PC-3 (cell line): ENCODE data around the gene AGRN. TPM values are rescaled to one million over a fixed set of nuclear protein-coding genes. Genes with fewer than 3 reads are reported as not detected.

ENCODE experiments used
- ATAC-seq: fragments of 200-7000 bp; cut with Tn5 transposase; 2 replicates; pipeline ENCODE4 v1.9.1; 2020; ENCODE audit warnings: mild to moderate bottlenecking, moderate library complexity
- BruUV-seq: library from RNA; stranded (reverse); fragments of 400-500 nt; replicated peaks from 2 replicates; lab custom pipeline; 2021; lab: Mats Ljungman, UMichigan
- CTCF ChIA-PET: fragments of 300-600 bp; sonication (Branson Sonifier 250); formaldehyde crosslinking; loops from one replicate; lab custom pipeline; 2022; ENCODE audit warnings: antibody characterized with exemption; lab: Charles Lee
- POLR2A ChIA-PET: fragments of 300-600 bp; sonication (Branson Sonifier 250); formaldehyde crosslinking; loops from one replicate; lab custom pipeline; 2022; ENCODE audit warnings: antibody characterized with exemption; ENCODE audit not compliant: unreplicated experiment; lab: Charles Lee
- DNase-seq: peaks from one replicate; pipeline ENCODE4 v3.0.0-alpha.2; 2015
- H2AFZ ChIP-seq: fragments of 300-600 bp; sonication (generic); 2 replicates; pipeline ENCODE4 v1.6.0; 2016; ENCODE audit warnings: antibody characterized with exemption, low read length
- H3F3A ChIP-seq: fragments of 300-600 bp; sonication (generic); one replicate; pipeline ENCODE4 v1.6.0; 2017; ENCODE audit warnings: antibody characterized with exemption, low read length, control low read depth, mild to moderate bottlenecking; ENCODE audit not compliant: unreplicated experiment
- H3K27ac ChIP-seq: fragments of 300-600 bp; sonication (generic); 2 replicates; pipeline ENCODE4 v1.5.1; 2016; ENCODE audit warnings: mild to moderate bottlenecking, low read length
- H3K27me3 ChIP-seq: fragments of 300-600 bp; sonication (generic); 2 replicates; pipeline ENCODE4 v1.6.1; 2016; ENCODE audit warnings: low read length, mixed read lengths
- H3K36me3 ChIP-seq: fragments of 300-600 bp; sonication (generic); 2 replicates; pipeline ENCODE4 v1.6.1; 2016; ENCODE audit warnings: low read depth, mixed run types, low read length, mixed read lengths
- H3K4me1 ChIP-seq: fragments of 300-600 bp; sonication (generic); 2 replicates; pipeline ENCODE4 v1.5.1; 2016; ENCODE audit warnings: low read length; ENCODE audit not compliant: insufficient read depth
- H3K4me2 ChIP-seq: fragments of 300-600 bp; sonication (generic); 2 replicates; pipeline ENCODE4 v1.6.0; 2016; ENCODE audit warnings: low read length
- H3K4me3 ChIP-seq: fragments of 300-600 bp; sonication (generic); 2 replicates; pipeline ENCODE4 v1.5.1; 2016; ENCODE audit warnings: mild to moderate bottlenecking, low read length, mixed read lengths
- H3K79me2 ChIP-seq: fragments of 300-600 bp; sonication (generic); 2 replicates; pipeline ENCODE4 v1.6.1; 2017; ENCODE audit warnings: low read length, mixed read lengths
- H3K9ac ChIP-seq: fragments of 300-600 bp; sonication (generic); 2 replicates; pipeline ENCODE4 v1.6.0; 2016; ENCODE audit warnings: mild to moderate bottlenecking, low read length
- H3K9me2 ChIP-seq: fragments of 300-600 bp; sonication (generic); replicated peaks from 2 replicates; pipeline ENCODE4 v1.6.1; 2016; ENCODE audit warnings: mixed run types, low read length, mixed read lengths
- H3K9me3 ChIP-seq: fragments of 300-600 bp; sonication (generic); 2 replicates; pipeline ENCODE4 v1.6.1; 2016; ENCODE audit warnings: low read length, mixed read lengths
- H4K20me1 ChIP-seq: fragments of 300-600 bp; sonication (generic); 2 replicates; pipeline ENCODE4 v1.6.1; 2016; ENCODE audit warnings: low read length, mixed read lengths
- EZH2 ChIP-seq: fragments of 300-600 bp; sonication (generic); IDR thresholded peaks from one replicate; pipeline ENCODE4 v1.6.1; 2017; ENCODE audit warnings: antibody characterized with exemption, mild to moderate bottlenecking, low read length; ENCODE audit not compliant: unreplicated experiment
- EZH2phosphoT487 ChIP-seq: fragments of 300-600 bp; sonication (generic); IDR thresholded peaks from 2 replicates; pipeline ENCODE4 v1.6.1; 2018; ENCODE audit warnings: mild to moderate bottlenecking, antibody characterized with exemption, low read length, borderline replicate concordance
- intact Hi-C: fragments of 100-400 bp; cut with micrococcal nuclease; formaldehyde crosslinking; loops from 2 replicates; pipeline ENCODE4 v1.9.0; 2023
- total RNA-seq: library from RNA; depleted of rRNA; stranded (reverse); fragments of >200 nt; gene quantifications from 2 replicates; pipeline ENCODE4 v1.2.3, GENCODE V29; 2014
- TF ChIP-seq, protein P1 (sequence below): fragments of 300-600 bp; sonication (generic); conservative IDR thresholded peaks from 2 replicates; pipeline ENCODE4 v1.5.1; 2017; ENCODE audit warnings: antibody characterized with exemption, low read depth, mild to moderate bottlenecking, low read length

AGRN gene
- total RNA-seq, 1 experiment from 2014 or later, result 273 TPM

DNA sequence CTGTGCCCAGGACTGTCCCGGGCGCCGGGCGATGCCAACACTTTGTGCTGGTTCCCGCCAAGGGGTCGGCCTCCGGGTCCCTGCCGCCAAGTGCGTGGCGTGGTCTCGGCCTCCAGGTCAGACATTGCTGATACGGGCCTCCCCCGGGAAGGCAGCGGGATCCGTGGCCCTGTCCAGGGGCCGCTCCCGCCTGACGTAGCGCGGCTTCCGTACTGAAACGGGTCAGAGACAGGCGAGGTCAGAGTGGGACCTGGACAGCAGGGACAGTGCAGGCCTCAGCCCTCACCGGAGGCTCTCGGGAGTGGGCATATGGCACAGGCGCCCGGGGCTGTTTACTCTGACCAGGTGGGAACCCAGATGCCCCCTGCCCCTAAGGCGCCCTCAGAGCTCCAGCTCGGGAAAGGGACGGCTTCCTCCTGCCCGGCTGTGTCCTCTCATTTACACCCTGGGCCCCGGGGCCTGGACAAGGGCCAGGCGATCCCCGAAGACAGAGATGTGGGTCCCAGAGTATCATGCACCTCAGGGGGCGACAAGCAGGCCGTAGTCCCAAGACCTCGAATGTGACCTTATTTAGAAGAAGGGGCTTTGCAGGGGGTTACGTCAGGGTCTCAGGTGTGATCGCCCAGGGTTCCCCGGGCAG lies 63.0 kb downstream of the AGRN start:
- intact Hi-C loops, result no loop called here
- H4K20me1 ChIP-seq, result no peaks in the 10 kb centered on the region
- ATAC-seq, result no peak
- no peaks in the 10 kb centered on the region for H3K27me3 ChIP-seq
- TF ChIP-seq, protein P1, sequence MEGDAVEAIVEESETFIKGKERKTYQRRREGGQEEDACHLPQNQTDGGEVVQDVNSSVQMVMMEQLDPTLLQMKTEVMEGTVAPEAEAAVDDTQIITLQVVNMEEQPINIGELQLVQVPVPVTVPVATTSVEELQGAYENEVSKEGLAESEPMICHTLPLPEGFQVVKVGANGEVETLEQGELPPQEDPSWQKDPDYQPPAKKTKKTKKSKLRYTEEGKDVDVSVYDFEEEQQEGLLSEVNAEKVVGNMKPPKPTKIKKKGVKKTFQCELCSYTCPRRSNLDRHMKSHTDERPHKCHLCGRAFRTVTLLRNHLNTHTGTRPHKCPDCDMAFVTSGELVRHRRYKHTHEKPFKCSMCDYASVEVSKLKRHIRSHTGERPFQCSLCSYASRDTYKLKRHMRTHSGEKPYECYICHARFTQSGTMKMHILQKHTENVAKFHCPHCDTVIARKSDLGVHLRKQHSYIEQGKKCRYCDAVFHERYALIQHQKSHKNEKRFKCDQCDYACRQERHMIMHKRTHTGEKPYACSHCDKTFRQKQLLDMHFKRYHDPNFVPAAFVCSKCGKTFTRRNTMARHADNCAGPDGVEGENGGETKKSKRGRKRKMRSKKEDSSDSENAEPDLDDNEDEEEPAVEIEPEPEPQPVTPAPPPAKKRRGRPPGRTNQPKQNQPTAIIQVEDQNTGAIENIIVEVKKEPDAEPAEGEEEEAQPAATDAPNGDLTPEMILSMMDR, result no peak
- TF ChIP-seq EZH2phosphoT487 (no peak), EZH2 (no peak)
- CTCF ChIA-PET, result no interaction called here
- BruUV-seq, result no TSS peak
- H3K27ac ChIP-seq, result no peak overlapping the region
- POLR2A ChIA-PET, result no interaction called here
- H3K4me1 ChIP-seq, result peaks cover 12% of the 10 kb centered on the region
- H3K9me3 ChIP-seq, result no peaks in the 10 kb centered on the region
- no peaks in the 10 kb centered on the region for H3K79me2 ChIP-seq
- H3K4me2 ChIP-seq, result no peak overlapping the region
- no peaks in the 10 kb centered on the region for H3K9me2 ChIP-seq
- H3K36me3 ChIP-seq, result no peaks in the 10 kb centered on the region
- no peak overlapping the region for H2AFZ ChIP-seq
- DNase-seq, result no peak
- H3K4me3 ChIP-seq, result no peak overlapping the region
- no peak overlapping the region for H3K9ac ChIP-seq
- no peaks in the 10 kb centered on the region for H3F3A ChIP-seq

DNA sequence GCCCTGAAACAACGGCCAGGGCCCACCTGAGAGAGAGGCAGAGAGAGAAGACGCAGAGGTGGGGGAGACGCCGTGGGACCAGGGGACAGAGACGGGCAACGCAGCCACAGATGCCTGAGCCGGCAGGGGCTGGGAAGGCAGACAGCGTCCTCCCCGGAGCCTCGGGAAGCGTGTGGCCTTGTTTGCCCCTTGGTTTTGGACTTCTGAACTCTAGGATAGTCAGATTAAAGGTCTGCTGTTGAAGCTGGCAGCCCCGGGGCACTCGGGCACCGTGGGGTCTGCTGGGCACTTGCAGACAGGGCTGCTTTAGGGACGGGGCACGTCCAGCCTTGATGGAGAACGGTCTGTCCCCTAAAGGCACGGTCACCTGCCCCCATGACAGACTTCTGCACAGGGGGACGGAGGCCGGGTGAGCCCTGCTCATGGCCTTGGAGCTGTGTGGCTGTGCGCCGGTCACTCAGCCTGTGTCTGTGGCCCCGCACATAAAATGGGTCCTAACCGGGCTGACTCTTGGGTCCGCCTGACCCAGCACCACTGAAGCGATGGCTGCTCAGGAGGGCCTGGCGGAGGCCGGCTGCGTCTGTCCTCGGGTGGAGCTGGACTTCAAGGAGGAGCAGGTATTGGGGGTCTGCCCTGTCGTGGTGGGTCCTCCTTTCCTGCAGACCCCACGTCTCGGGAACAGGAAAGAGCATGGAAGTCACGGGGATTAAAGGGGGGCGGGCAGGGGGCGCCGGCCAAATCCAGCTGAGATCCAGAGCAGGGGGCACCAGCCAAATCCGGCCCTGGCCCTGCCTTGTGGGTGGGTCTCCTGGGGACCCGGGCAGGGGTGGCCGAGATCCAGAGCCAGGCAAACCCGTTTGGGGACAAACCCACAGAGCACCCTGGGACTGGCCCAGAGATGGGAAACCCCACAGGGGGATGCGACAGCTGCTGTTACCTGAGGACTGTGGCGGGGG lies 63.8 kb downstream of the AGRN start:
- Histone ChIP-seq H3K4me2 (no peak overlapping the region), H3K36me3 (no peaks in the 10 kb centered on the region), H2AFZ (no peak overlapping the region), H3K27ac (no peak overlapping the region), H3K9me3 (no peaks in the 10 kb centered on the region), H3K9ac (no peak overlapping the region), H3K79me2 (no peaks in the 10 kb centered on the region), H3K9me2 (no peaks in the 10 kb centered on the region), H3K4me3 (no peak overlapping the region), H4K20me1 (no peaks in the 10 kb centered on the region), H3K27me3 (no peaks in the 10 kb centered on the region), H3K4me1 (peaks cover 12% of the 10 kb centered on the region), H3F3A (no peaks in the 10 kb centered on the region)
- POLR2A ChIA-PET, result no interaction called here
- ATAC-seq, result no peak
- no peak for TF ChIP-seq EZH2phosphoT487
- no peak for TF ChIP-seq EZH2
- TF ChIP-seq, protein P1, result no peak
- no peak for DNase-seq
- BruUV-seq, result no TSS peak
- CTCF ChIA-PET, result no interaction called here
- intact Hi-C loops, result no loop called here
